ENCODE data around the gene GUCY1B1.

DNA sequence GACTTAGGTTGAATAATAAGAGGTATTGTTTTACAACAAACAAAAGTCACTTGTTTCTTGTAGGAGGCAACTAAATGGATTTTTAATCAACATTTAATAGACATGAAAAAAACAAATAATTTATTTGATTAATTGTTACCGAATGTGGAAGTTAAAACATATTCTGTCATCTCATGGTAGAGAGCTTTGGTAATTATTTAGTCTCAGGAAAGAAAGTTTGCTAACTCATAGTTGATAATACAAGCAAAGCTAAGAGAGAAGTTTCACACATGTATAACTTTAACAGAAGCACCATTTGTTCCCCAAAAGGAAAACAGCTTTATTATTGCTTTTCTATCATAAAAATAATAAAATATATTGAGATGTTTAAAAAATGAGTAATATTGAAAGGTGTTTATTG, 47.3 kb upstream of the GUCY1B1 start:
- TF ChIP-seq, protein P1, sequence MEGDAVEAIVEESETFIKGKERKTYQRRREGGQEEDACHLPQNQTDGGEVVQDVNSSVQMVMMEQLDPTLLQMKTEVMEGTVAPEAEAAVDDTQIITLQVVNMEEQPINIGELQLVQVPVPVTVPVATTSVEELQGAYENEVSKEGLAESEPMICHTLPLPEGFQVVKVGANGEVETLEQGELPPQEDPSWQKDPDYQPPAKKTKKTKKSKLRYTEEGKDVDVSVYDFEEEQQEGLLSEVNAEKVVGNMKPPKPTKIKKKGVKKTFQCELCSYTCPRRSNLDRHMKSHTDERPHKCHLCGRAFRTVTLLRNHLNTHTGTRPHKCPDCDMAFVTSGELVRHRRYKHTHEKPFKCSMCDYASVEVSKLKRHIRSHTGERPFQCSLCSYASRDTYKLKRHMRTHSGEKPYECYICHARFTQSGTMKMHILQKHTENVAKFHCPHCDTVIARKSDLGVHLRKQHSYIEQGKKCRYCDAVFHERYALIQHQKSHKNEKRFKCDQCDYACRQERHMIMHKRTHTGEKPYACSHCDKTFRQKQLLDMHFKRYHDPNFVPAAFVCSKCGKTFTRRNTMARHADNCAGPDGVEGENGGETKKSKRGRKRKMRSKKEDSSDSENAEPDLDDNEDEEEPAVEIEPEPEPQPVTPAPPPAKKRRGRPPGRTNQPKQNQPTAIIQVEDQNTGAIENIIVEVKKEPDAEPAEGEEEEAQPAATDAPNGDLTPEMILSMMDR (IDR thresholded peaks at IDR 0.05; ENCODE audit: low read depth, low read length): no peak
- TF ChIP-seq MYC (IDR thresholded peaks at IDR 0.05; ENCODE audit: low read depth, low read length): no peak
- no peak for TF ChIP-seq POLR2A (IDR thresholded peaks at IDR 0.05; ENCODE audit: extremely low read depth, insufficient read length)
- TF ChIP-seq, protein P2, sequence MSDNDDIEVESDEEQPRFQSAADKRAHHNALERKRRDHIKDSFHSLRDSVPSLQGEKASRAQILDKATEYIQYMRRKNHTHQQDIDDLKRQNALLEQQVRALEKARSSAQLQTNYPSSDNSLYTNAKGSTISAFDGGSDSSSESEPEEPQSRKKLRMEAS (IDR thresholded peaks at IDR 0.05; ENCODE audit: low read depth, low read length): no peak
